HFFc6 (cell line): ENCODE measurements around the gene RTKN2. TPM values are rescaled to one million over a fixed set of nuclear protein-coding genes. Genes with fewer than 3 reads are reported as not detected.

Experiments
- DNase-seq: peaks from one replicate; pipeline ENCODE4 v3.0.0-alpha.2; 2018
- H3K27ac Mint-ChIP-seq: 2 replicates; pipeline ENCODE4 v1.8.0; 2020; ENCODE audit warnings: mild to moderate bottlenecking, mixed read lengths
- H3K27me3 Mint-ChIP-seq: 2 replicates; pipeline ENCODE4 v1.8.0; 2021; ENCODE audit warnings: mild to moderate bottlenecking, moderate library complexity, mixed read lengths; ENCODE audit not compliant: insufficient read depth
- H3K36me3 Mint-ChIP-seq: 2 replicates; pipeline ENCODE4 v1.8.0; 2021; ENCODE audit warnings: low read depth, mixed read lengths
- H3K4me1 Mint-ChIP-seq: 2 replicates; pipeline ENCODE4 v1.8.0; 2020; ENCODE audit warnings: low read depth, mixed read lengths
- H3K4me3 Mint-ChIP-seq: 2 replicates; pipeline ENCODE4 v1.8.0; 2020; ENCODE audit warnings: mild to moderate bottlenecking, moderate library complexity, mixed read lengths
- H3K9me3 Mint-ChIP-seq: 2 replicates; pipeline ENCODE4 v1.8.0; 2020; ENCODE audit warnings: mild to moderate bottlenecking, mixed read lengths
- total RNA-seq, 6 experiments: library from RNA; stranded (reverse); fragmentation: NEBNext Ultra II Directional; extraction: Animal tissue kit (Norgen Biotek cat#: 25700); gene quantifications; 2 replicates in 1 of 6; 3 replicates in 5 of 6; pipeline ENCODE4 v1.2.3, GENCODE V29; 2021
- TF ChIP-seq, protein P1 (sequence below): fragments of 200-600 bp; sonication (generic); IDR thresholded peaks from 2 replicates; pipeline ENCODE4 v1.5.0; 2021; ENCODE audit warnings: antibody characterized with exemption, mild to moderate bottlenecking

Gene RTKN2
- total RNA-seq, 6 experiments from 2014 or later, result 2.9 to 5.5 (median 4.6) TPM

DNA sequence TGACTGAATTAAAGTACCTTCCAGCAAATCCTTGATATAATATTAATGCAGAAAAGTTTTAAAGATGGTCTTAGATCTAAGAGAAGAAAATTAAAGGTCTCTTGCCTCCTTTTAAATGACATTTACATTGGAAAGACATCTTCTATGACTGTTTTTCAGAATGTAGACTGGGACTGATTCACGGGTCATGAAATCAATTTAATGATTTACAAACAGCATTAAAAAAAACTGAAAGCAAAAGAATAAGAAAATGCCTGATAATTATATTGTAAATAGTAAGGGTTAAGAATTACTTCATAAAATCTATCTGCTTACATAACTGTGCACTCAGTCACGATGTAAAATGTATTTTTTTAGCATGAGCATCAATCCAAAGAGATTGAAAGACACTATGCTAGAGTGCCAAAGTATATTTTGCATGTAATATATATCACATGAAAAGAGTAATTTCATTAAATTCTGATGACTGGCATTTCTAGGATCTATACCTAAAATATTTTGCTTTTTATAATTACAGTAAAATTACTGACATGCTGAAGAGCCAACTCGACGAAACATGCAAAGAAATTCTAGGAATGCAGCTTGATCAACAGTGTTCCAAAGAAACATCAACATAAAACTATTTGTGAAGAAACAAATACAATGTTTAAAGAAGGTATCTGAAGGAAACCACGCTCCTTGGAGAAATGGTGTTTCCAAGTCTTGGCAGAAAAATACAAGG, 35.1 kb downstream of the RTKN2 start:
- TF ChIP-seq, protein P1, sequence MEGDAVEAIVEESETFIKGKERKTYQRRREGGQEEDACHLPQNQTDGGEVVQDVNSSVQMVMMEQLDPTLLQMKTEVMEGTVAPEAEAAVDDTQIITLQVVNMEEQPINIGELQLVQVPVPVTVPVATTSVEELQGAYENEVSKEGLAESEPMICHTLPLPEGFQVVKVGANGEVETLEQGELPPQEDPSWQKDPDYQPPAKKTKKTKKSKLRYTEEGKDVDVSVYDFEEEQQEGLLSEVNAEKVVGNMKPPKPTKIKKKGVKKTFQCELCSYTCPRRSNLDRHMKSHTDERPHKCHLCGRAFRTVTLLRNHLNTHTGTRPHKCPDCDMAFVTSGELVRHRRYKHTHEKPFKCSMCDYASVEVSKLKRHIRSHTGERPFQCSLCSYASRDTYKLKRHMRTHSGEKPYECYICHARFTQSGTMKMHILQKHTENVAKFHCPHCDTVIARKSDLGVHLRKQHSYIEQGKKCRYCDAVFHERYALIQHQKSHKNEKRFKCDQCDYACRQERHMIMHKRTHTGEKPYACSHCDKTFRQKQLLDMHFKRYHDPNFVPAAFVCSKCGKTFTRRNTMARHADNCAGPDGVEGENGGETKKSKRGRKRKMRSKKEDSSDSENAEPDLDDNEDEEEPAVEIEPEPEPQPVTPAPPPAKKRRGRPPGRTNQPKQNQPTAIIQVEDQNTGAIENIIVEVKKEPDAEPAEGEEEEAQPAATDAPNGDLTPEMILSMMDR, result no peak
- Mint-ChIP-seq H3K27ac (peak overlapping the region; percentile 75), H3K4me1 (peaks cover 50% of the 10 kb centered on the region), H3K9me3 (no peaks in the 10 kb centered on the region), H3K27me3 (no peaks in the 10 kb centered on the region), H3K4me3 (peak overlapping the region; percentile 73), H3K36me3 (peaks cover 5% of the 10 kb centered on the region; the same call in 1 of the 2 replicates)
- no peak for DNase-seq

DNA sequence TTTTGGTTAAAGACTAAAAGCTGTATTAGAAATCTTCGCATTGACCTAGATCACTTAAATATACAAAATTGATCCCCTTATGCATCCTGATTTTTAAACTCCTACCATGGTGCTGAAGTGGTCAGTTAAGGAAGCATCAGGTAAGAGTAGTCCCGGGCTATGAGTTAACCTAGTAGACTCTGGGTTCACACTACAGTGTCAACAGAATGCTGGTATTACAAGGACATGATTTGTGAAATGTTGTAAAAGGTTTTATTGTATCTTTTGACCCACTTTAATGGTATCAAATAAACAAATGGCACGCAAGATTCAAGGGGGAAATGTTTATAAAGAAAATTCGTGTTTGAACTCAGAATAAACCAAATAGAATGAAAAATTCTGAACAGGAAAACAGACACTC, 36.8 kb downstream of the RTKN2 start:
- DNase-seq, result no peak
- H3K4me1 Mint-ChIP-seq, result peaks cover 35% of the 10 kb centered on the region
- peaks cover 4% of the 10 kb centered on the region; the same call in 1 of the 2 replicates for H3K36me3 Mint-ChIP-seq
- no peaks in the 10 kb centered on the region for H3K9me3 Mint-ChIP-seq
- H3K27ac Mint-ChIP-seq, result peak overlapping the region; percentile 74
- H3K4me3 Mint-ChIP-seq, result peak overlapping the region; percentile 16; the same call in 1 of the 2 replicates
- TF ChIP-seq, protein P1, result no peak
- H3K27me3 Mint-ChIP-seq, result no peaks in the 10 kb centered on the region

DNA sequence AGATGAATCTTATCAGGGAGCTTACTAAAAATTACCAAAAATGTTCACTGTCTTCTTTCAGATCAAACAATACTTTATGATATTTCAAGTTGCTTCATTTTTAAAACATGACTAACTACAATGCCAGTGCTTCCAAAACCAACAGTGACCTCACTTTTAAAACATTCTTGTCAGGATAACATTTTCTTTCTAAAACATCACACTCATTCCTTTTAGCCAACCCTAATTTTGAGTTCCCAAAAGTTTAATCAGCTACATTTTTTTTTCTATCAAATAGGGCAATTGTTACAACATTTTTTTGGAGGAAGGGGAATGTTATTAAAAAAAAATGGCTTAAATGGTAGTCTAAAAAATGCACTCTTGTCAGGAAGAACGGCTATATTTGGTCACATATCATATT, 37.3 kb downstream of the RTKN2 start:
- Mint-ChIP-seq H3K4me1 (peaks cover 35% of the 10 kb centered on the region), H3K27ac (peak overlapping the region; percentile 74), H3K9me3 (no peaks in the 10 kb centered on the region), H3K36me3 (no peaks in the 10 kb centered on the region), H3K4me3 (peak overlapping the region; percentile 16), H3K27me3 (no peaks in the 10 kb centered on the region)
- TF ChIP-seq, protein P1, result no peak
- DNase-seq, result peak; percentile 83

DNA sequence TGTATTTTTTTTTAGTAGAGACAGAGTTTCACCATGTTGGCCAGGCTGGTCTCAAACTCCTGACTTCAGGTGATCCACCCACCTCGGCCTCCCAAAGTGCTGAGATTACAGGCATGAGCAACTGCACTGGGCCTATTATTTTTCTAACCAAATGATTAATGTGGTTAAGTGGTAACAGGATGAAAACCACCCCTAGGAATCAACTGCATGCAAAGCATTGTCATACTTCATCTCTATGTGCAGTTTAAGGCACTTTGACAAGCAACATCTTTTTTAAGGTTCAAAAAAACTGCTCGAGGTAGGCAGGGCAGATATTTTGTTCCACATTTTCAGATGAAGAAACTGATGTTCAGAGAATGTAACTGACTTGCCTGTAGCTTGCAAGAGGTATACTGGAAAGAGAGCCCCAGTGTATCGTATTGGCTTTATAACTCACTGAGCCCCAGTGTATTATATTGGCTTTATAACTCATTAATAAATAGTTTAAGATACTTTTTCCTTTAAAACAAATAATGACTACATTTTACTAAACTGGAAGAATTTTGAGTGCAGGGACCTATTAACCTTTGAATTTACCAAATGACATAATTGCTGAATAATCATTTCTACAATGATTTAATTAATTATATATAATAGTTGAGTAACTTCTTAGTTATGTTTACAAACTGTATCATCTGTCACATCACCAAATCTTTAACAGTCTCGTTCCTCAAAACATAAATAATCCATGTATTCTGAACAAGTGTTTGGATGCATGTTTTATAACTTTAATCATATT, 38.1 kb downstream of the RTKN2 start:
- TF ChIP-seq, protein P1, result no peak
- Mint-ChIP-seq H3K27me3 (no peaks in the 10 kb centered on the region), H3K9me3 (no peaks in the 10 kb centered on the region), H3K36me3 (no peaks in the 10 kb centered on the region), H3K4me1 (peaks cover 35% of the 10 kb centered on the region), H3K27ac (peak overlapping the region; percentile 65), H3K4me3 (no peak overlapping the region)
- DNase-seq, result peak; percentile 49

DNA sequence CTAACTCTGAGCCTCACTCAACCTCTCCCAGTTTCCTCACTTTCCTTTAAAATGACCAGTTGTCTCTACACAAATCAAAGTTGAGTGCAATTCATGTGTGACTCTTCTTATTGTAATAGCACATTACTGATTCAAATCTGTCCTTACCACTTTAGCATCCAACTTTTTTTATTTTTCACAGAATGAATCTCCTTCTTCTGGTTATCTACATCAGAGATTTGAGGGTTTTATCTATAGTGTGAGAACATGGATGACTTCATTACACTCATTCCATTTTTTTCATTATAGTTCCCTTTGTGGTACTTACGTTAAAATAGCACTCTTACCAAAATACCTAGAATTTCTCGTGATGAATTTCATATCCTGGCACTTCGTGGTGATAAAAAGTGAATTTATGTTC, 43.3 kb downstream of the RTKN2 start:
- Mint-ChIP-seq H3K9me3 (no peaks in the 10 kb centered on the region), H3K4me1 (peaks cover 39% of the 10 kb centered on the region), H3K36me3 (peaks cover 6% of the 10 kb centered on the region; the same call in 1 of the 2 replicates), H3K4me3 (no peak overlapping the region), H3K27ac (peak overlapping the region; percentile 10; the same call in 1 of the 2 replicates), H3K27me3 (peaks cover 2% of the 10 kb centered on the region; the same call in 1 of the 2 replicates)
- no peak for DNase-seq
- TF ChIP-seq, protein P1, result no peak
